HL-60 (cell line): ENCODE data around the gene CAMK2G.

Source experiments
- CTCF ChIP-seq: IDR thresholded peaks from one replicate; pipeline ENCODE4 v1.5.1; 2011; ENCODE audit warnings: low read length, control low read depth, inconsistent platforms; ENCODE audit not compliant: insufficient read depth
- GABPA ChIP-seq: IDR thresholded peaks from 2 replicates; pipeline ENCODE4 v1.6.1; 2012; ENCODE audit warnings: low read depth
- POLR2AphosphoS5 ChIP-seq: IDR thresholded peaks from 2 replicates; pipeline ENCODE4 v1.6.1; 2012; ENCODE audit warnings: low read depth

- TF ChIP-seq GABPA (no peak), CTCF (no peak), POLR2AphosphoS5 (no peak)
Measured at GRCh38 chr10:73838008-73838567, 36.3 kb downstream of the CAMK2G start.
